SKM-1 (cell line): ENCODE measurements around the gene DDX42.
"Not testable (repeated sequence)": the region's sequence is repeated elsewhere in the genome, so short reads cannot be mapped to it uniquely, and the experiment has no call there.

Source experiments
- DNase-seq: peaks from one replicate; lab custom pipeline; 2025; ENCODE audit not compliant: unreplicated experiment; lab: John Stamatoyannopoulos, UW

The DDX42 gene

GRCh38 chr17:63780507-63780906 is 6.5 kb downstream of the DDX42 start:
- DNase-seq = no peak

GRCh38 chr17:63780928-63781327 is 7.0 kb downstream of the DDX42 start:
- no peak for DNase-seq

DNA sequence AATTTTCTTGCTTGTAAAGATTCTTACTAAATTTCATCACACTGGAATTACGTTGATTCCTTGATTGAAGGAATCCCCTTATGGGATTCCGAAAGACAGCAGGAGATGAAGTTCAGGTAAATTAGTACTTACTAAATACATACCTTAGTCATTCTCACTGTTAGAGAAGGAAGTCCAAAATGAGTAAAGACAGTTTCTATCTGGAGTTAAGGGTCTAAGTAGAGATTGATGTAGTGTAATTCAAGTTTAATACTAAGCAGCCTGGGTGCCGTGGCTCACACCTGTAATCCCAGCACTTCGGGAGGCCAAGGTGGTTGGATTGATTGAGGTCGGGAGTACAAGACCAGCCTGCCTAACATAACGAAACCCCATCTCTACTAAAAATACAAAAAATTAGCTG is 9.6 kb downstream of the DDX42 start:
- DNase-seq = no peak

GRCh38 chr17:63785556-63785955 is 11.6 kb downstream of the DDX42 start:
- DNase-seq = no peak

DNA sequence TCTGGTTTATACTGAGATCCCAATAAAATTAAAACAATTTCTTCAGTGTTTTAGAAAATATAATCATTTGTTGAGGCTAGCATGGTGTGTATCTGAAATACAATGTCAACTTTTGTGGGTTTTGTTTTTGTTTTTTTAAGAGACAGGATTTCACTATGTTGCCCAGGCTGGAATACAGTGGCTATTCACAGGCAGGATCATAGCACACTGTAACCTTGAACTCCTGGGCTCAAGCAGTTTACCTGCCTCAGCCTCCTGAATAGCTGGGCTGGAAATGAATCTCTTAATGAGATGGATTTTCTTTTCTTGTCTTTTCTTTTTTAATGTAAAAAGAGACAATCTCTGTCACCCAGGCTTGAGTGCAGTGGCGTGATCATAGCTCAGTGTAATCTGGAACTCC is 12.1 kb downstream of the DDX42 start:
- DNase-seq = no peak

GRCh38 chr17:63786971-63787711 is 13.2 kb downstream of the DDX42 start:
- no peak for DNase-seq

GRCh38 chr17:63790057-63790456 is 16.1 kb downstream of the DDX42 start:
- no peak for DNase-seq

DNA sequence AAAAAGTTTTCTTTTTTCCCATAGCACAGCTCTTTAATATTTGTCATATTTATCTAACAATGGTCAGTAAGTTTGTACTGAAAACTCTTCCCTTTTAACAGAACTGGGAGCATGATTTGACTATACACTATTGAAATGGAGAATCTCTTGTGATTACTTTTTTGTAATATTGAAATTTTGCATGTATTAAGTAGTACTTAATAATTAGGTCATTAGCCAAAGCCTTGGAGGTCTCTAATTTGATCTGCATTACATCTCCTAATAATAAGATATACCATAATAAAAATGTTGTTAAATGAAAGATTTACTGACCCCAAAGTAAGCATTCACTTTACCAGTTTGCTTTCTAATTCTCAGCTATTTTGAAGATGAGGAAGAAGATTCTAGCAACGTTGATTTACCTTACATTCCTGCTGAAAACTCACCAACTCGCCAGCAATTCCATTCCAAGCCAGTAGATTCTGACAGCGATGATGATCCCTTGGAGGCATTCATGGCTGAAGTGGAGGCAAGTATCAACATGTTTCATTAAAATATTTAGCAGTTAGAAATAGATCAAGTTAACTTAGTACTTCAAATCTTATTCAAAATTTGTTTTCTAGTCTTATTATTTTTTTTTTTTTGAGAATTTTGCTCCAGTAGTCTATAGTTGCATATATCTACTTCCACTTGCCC is 18.2 kb downstream of the DDX42 start:
- no peak for DNase-seq

- DNase-seq = not testable (repeated sequence)
Observed at GRCh38 chr17:63796375-63796774, 22.4 kb downstream of the DDX42 start.

DNA sequence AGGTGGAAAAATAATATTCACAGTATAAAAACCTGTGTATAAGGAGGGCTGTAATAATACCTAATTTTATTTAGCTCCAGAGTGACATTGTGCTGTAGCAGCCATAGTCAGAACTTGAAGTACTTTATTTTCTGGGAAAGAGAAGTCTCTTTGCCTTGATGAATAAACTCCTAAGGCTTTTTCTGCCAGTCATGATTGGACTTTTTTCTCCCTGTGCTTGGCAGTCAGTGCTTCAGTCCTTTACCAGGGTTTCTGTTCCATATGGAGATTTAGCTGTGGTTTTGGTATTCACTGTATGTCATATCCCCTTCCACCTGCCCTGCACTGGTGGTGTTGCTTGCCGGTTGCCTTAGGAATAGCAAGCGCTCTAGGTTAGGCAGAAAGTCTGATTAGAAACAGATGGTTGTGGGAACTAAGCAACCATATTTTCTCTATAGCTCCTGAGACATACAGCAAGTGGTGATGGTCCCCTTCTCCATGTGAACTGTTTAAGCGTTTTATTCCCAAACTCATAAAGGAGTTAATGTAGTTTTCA is 24.7 kb downstream of the DDX42 start:
- no peak for DNase-seq

DNA sequence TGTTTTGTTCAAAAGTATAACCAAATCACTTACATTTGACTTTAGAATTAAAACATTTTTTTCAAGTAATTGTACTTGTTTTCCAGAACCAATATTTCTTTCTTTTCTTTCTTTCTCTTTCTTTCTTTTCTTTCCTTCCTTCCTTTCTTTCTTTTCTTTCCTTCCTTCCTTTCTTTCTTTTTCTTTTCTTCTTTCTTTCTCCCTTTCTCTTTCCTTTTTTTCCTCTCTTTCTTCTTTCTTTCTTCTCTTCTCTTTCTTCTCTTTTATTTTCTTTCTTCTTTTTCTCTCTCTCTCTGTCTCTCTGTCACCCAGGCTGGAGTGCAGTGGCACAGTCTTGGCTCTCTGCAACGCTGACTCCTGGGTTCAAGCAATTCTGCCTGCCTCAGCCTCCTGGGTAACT is 26.8 kb downstream of the DDX42 start:
- DNase-seq = no peak

DNA sequence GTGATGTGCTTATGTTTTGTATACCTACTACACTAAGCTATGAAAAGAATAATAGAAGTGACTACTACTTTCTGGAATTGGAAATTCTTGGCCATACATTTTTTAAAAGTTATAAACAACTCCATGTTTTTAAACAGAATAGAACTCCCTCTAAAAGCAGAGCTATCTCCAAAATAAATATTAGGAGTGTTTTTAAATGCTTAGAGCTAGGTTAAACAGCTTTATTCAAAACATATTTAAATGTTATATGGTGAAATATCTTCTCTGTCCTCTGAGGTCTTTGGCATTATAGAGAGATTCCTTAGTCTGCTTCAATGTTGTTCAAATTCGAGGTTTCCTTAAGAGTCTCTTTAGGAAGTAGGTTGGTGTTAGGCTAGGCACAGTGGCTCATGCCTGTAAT is 30.4 kb downstream of the DDX42 start:
- no peak for DNase-seq

GRCh38 chr17:63805591-63805990 is 31.6 kb downstream of the DDX42 start:
- DNase-seq = no peak

DNA sequence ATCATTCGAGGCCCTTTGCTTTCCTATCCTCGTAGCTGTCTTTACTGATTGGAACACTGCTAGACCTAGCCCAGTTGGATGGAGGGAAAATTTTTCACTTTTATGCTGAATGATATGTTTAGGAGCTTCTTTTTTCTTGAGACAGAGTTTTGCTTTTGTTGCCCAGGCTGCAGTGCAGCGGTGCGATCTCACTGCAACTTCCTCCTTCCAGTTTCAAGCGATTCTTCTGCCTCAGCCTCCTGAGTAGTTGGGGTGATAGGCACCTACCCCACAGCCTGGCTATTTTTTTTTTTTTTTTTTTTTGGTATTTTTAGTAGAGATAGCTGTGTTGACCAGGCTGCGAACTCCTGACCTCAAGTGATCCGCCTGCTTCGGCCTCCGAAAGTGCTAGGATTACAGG is 36.0 kb downstream of the DDX42 start:
- no peak for DNase-seq

GRCh38 chr17:63816123-63816522 is 42.2 kb downstream of the DDX42 start:
- no peak for DNase-seq

- DNase-seq = no peak
Observed at GRCh38 chr17:63816669-63817068, 42.7 kb downstream of the DDX42 start.

- no peak for DNase-seq
Observed at GRCh38 chr17:63817736-63818385, 43.9 kb downstream of the DDX42 start.

- no peak for DNase-seq
Observed at GRCh38 chr17:63819131-63819530, 45.2 kb downstream of the DDX42 start.

GRCh38 chr17:63819585-63820537 is 45.9 kb downstream of the DDX42 start:
- no peak for DNase-seq

DNA sequence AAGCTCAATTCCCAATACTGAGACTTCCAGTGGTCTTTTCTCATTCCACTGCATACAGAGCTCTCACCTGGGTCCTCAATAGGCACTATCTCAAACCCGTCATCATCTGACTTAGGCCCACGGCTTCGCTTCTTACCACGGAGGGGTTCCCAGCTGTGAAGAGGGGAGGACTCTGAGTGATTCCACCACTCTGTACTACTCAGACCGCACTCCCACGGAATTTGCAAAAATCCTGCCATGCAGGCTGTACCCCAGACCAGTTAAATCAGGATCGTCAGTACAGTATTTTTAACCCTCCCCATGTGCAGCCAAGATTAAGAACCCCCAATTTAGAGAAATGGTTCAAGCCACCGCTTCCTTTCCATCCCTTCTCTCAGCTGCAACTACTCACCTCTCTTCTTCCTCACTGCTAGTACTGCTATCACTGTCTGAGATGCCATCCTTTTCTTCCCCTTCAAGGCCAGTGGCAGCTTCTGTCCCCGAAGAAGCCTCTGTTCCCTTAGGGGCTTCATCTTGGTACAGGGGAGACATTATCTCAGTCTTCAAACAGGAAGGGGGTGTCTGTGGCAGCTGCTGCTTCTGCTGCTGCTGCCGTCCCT is 47.1 kb downstream of the DDX42 start:
- DNase-seq = no peak
